ENCODE data around the gene PABPC1L.

DNA sequence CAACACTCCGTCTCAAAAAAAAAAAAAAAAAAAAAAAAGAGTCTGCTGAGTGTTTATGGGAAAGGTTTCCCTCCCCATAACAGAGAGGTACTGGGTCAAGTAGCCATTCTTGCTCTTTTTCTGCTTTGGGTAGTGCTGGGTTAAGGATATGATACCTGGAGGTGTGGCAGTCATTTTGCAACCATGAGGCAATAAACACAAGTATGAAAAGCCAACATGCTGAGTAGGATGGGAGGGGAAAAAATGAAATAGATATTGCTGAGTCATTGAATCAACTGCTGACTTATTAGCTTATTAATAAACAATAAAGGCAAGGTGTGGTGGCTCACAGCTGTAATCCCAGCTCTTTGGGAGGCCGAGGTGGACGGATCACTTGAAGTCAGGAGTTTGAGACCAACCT, 52.6 kb downstream of the PABPC1L start:
- TF ChIP-seq, protein P1, sequence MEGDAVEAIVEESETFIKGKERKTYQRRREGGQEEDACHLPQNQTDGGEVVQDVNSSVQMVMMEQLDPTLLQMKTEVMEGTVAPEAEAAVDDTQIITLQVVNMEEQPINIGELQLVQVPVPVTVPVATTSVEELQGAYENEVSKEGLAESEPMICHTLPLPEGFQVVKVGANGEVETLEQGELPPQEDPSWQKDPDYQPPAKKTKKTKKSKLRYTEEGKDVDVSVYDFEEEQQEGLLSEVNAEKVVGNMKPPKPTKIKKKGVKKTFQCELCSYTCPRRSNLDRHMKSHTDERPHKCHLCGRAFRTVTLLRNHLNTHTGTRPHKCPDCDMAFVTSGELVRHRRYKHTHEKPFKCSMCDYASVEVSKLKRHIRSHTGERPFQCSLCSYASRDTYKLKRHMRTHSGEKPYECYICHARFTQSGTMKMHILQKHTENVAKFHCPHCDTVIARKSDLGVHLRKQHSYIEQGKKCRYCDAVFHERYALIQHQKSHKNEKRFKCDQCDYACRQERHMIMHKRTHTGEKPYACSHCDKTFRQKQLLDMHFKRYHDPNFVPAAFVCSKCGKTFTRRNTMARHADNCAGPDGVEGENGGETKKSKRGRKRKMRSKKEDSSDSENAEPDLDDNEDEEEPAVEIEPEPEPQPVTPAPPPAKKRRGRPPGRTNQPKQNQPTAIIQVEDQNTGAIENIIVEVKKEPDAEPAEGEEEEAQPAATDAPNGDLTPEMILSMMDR (IDR thresholded peaks at IDR 0.05) = no peak
- no peak for TF ChIP-seq EZH2 (IDR thresholded peaks at IDR 0.05; ENCODE audit: borderline replicate concordance, insufficient read depth, low read depth, low read length, poor library complexity, severe bottlenecking)
